HEK293 (cell line): ENCODE measurements around the gene SVOPL.
"Not testable (repeated sequence)": the region's sequence is repeated elsewhere in the genome, so short reads cannot be mapped to it uniquely, and the experiment has no call there.

Experiments
- SP2 ChIP-seq: fragments of 450-650 bp; formaldehyde crosslinking; IDR thresholded peaks from 2 replicates; pipeline ENCODE4 v1.5.1; 2016; ENCODE audit warnings: missing biosample characterization, missing genetic modification characterization
- YY1 ChIP-seq: fragments of 450-650 bp; formaldehyde crosslinking; IDR thresholded peaks from 2 replicates; pipeline ENCODE4 v1.5.1; 2018; ENCODE audit warnings: missing biosample characterization, missing genetic modification characterization
- ZNF184 ChIP-seq: fragments of 450-650 bp; IDR thresholded peaks from 2 replicates; pipeline ENCODE4 v1.5.1; 2018; ENCODE audit warnings: missing biosample characterization, mild to moderate bottlenecking, missing genetic modification characterization
- ZNF335 ChIP-seq: fragments of 450-650 bp; formaldehyde crosslinking; conservative IDR thresholded peaks from 2 replicates; pipeline ENCODE4 v1.5.1; 2016; ENCODE audit warnings: missing biosample characterization, missing genetic modification characterization
- ZNF404 ChIP-seq: fragments of 450-650 bp; formaldehyde crosslinking; IDR thresholded peaks from 2 replicates; pipeline ENCODE4 v1.5.1; 2017; ENCODE audit warnings: missing biosample characterization, missing genetic modification characterization
- ZNF785 ChIP-seq: fragments of 450-650 bp; formaldehyde crosslinking; IDR thresholded peaks from 2 replicates; pipeline ENCODE4 v1.5.1; 2016; ENCODE audit warnings: missing biosample characterization, missing genetic modification characterization
- TF ChIP-seq, protein P1 (sequence below): fragments of 450-650 bp; formaldehyde crosslinking; IDR thresholded peaks from 2 replicates; pipeline ENCODE4 v1.5.1; 2016; ENCODE audit warnings: missing biosample characterization, missing genetic modification characterization
- TF ChIP-seq, protein P2 (sequence below): fragments of 450-650 bp; formaldehyde crosslinking; IDR thresholded peaks from 2 replicates; pipeline ENCODE4 v1.5.1; 2016; ENCODE audit warnings: missing biosample characterization, missing genetic modification characterization
- TF ChIP-seq, protein P3 (sequence below): fragments of 450-650 bp; formaldehyde crosslinking; optimal IDR thresholded peaks from 2 replicates; pipeline ENCODE3; 2016; ENCODE audit warnings: missing biosample characterization, mild to moderate bottlenecking, missing genetic modification characterization

DNA sequence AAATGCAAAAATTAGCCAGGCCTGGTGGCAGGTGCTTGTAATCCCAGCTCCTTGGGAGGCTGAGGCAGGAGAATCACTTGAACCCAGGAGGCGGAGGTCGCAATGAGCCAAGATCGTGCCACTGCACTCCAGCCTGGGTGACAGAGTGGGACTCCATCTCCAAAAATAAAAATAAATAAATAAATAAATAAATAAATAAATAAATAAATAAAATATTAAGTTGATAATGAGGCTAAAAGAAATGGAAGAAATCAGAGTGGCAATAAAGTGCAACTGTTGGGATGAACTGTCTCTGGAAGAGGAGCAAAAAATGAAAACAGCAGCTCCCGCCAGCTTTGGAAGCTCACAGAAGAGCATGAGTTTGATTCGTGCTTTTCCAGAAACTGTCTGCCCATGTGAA, 30.6 kb upstream of the SVOPL start:
- TF ChIP-seq, protein P1, sequence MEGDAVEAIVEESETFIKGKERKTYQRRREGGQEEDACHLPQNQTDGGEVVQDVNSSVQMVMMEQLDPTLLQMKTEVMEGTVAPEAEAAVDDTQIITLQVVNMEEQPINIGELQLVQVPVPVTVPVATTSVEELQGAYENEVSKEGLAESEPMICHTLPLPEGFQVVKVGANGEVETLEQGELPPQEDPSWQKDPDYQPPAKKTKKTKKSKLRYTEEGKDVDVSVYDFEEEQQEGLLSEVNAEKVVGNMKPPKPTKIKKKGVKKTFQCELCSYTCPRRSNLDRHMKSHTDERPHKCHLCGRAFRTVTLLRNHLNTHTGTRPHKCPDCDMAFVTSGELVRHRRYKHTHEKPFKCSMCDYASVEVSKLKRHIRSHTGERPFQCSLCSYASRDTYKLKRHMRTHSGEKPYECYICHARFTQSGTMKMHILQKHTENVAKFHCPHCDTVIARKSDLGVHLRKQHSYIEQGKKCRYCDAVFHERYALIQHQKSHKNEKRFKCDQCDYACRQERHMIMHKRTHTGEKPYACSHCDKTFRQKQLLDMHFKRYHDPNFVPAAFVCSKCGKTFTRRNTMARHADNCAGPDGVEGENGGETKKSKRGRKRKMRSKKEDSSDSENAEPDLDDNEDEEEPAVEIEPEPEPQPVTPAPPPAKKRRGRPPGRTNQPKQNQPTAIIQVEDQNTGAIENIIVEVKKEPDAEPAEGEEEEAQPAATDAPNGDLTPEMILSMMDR (tag by site-specific recombination) = not testable (repeated sequence)
- not testable (repeated sequence) for TF ChIP-seq ZNF184 (tag by site-specific recombination); ZNF785; YY1 (tag by site-specific recombination); SP2 (tag by site-specific recombination); ZNF335 (tag by site-specific recombination); ZNF404 (tag by site-specific recombination)
- TF ChIP-seq, protein P2, sequence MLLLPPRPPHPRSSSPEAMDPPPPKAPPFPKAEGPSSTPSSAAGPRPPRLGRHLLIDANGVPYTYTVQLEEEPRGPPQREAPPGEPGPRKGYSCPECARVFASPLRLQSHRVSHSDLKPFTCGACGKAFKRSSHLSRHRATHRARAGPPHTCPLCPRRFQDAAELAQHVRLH (tag by site-specific recombination) = not testable (repeated sequence)
- TF ChIP-seq, protein P3, sequence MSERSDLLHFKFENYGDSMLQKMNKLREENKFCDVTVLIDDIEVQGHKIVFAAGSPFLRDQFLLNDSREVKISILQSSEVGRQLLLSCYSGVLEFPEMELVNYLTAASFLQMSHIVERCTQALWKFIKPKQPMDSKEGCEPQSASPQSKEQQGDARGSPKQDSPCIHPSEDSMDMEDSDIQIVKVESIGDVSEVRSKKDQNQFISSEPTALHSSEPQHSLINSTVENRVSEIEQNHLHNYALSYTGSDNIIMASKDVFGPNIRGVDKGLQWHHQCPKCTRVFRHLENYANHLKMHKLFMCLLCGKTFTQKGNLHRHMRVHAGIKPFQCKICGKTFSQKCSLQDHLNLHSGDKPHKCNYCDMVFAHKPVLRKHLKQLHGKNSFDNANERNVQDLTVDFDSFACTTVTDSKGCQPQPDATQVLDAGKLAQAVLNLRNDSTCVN (tag by site-specific recombination) = not testable (repeated sequence)
